RWPE2 (cell line): ENCODE results near the gene SEMA4B.

Experiments
- ATAC-seq: fragments of 200-7000 bp; cut with Tn5 transposase; 3 replicates; pipeline ENCODE4 v1.9.1; 2021; ENCODE audit warnings: low read depth
- DNase-seq: peaks from one replicate; pipeline ENCODE4 v3.0.0-alpha.2; 2020; ENCODE audit warnings: low spot score
- H3K27ac ChIP-seq: fragments of 450-650 bp; 2 replicates; pipeline ENCODE4 v1.5.1; 2017; ENCODE audit warnings: mild to moderate bottlenecking; ENCODE audit not compliant: poor library complexity, severe bottlenecking
- H3K27me3 ChIP-seq: fragments of 250-450 bp; sonication (Bioruptor Pico); 2 replicates; pipeline ENCODE4 v1.5.1; 2021; ENCODE audit warnings: mild to moderate bottlenecking, moderate library complexity; ENCODE audit not compliant: insufficient read depth, poor library complexity, severe bottlenecking
- H3K36me3 ChIP-seq: fragments of 250-450 bp; sonication (Bioruptor Pico); 2 replicates; pipeline ENCODE4 v1.5.1; 2020; ENCODE audit warnings: low read depth, mild to moderate bottlenecking, moderate library complexity
- H3K4me1 ChIP-seq: fragments of 250-450 bp; sonication (Bioruptor Pico); 2 replicates; pipeline ENCODE4 v1.5.1; 2021; ENCODE audit warnings: mild to moderate bottlenecking, moderate library complexity; ENCODE audit not compliant: insufficient read depth, poor library complexity, severe bottlenecking
- H3K4me3 ChIP-seq: fragments of 250-450 bp; sonication (Bioruptor Pico); 2 replicates; pipeline ENCODE4 v1.5.1; 2021; ENCODE audit warnings: mild to moderate bottlenecking, moderate library complexity; ENCODE audit not compliant: severe bottlenecking
- H3K9me3 ChIP-seq: fragments of 250-450 bp; sonication (Bioruptor Pico); 2 replicates; pipeline ENCODE4 v1.5.1; 2021; ENCODE audit warnings: mild to moderate bottlenecking, moderate library complexity; ENCODE audit not compliant: severe bottlenecking
- TF ChIP-seq, protein P1 (sequence below): fragments of 450-650 bp; IDR thresholded peaks from one replicate; pipeline ENCODE4 v1.5.1; 2017; ENCODE audit warnings: mild to moderate bottlenecking, moderate library complexity; ENCODE audit not compliant: poor library complexity, severe bottlenecking

SEMA4B gene

DNA sequence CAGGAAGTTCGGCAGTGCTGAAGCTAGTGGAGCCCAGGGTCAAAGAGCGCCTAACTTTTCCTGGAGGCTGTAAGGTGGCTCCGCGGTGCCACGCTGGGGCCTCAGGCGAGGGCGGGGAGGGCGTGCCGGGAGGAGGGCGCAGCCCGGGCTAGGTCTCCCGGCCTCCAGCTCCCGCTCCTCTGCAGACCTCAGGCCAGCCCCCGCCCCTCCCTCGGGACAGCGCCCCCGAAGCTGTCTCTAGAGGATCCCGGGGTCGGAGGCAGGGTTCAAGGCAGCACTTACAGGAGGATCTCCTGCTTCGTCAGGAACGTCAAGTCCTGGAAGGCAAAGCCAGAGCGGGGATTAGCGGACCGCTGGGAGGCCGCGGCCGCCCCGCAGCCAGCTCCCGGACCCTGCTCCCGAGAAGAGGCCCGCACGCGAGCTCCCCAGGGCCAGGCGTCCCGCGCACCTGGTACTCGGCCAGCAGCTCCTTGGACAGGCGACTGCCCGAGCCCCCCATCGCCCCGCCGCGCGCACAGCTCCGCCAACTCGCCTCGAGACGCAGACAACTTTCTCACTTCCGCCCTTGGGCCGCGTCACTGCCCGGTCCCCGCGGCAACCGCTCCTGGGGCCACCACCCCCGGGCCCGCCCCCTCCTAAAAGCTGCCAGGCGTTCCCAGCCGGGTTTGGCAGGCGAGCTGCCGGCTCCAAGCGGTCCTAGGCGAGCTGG, 32.4 kb downstream of the SEMA4B start, which contains the start of gene CIB1:
Gene CIB1, minus strand, starts transcription at position 555 of the 709 bp plus-strand sequence. Its CDS starts 56 bp downstream, at position 499.
- ATAC-seq (peak; percentile 78), DNase-seq (peak; percentile 99)
- no peaks in the 10 kb centered on the region for H3K4me1 ChIP-seq
- H3K27me3 ChIP-seq: no peaks in the 10 kb centered on the region
- no peaks in the 10 kb centered on the region for H3K9me3 ChIP-seq
- peak within 1 kb of the TSS; percentile 47 for H3K4me3 ChIP-seq
- H3K27ac ChIP-seq: peak within 1 kb of the TSS; percentile 73
- peaks cover 53% of the 10 kb centered on the region for H3K36me3 ChIP-seq
- TF ChIP-seq, protein P1, sequence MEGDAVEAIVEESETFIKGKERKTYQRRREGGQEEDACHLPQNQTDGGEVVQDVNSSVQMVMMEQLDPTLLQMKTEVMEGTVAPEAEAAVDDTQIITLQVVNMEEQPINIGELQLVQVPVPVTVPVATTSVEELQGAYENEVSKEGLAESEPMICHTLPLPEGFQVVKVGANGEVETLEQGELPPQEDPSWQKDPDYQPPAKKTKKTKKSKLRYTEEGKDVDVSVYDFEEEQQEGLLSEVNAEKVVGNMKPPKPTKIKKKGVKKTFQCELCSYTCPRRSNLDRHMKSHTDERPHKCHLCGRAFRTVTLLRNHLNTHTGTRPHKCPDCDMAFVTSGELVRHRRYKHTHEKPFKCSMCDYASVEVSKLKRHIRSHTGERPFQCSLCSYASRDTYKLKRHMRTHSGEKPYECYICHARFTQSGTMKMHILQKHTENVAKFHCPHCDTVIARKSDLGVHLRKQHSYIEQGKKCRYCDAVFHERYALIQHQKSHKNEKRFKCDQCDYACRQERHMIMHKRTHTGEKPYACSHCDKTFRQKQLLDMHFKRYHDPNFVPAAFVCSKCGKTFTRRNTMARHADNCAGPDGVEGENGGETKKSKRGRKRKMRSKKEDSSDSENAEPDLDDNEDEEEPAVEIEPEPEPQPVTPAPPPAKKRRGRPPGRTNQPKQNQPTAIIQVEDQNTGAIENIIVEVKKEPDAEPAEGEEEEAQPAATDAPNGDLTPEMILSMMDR: peak; percentile 75

DNA sequence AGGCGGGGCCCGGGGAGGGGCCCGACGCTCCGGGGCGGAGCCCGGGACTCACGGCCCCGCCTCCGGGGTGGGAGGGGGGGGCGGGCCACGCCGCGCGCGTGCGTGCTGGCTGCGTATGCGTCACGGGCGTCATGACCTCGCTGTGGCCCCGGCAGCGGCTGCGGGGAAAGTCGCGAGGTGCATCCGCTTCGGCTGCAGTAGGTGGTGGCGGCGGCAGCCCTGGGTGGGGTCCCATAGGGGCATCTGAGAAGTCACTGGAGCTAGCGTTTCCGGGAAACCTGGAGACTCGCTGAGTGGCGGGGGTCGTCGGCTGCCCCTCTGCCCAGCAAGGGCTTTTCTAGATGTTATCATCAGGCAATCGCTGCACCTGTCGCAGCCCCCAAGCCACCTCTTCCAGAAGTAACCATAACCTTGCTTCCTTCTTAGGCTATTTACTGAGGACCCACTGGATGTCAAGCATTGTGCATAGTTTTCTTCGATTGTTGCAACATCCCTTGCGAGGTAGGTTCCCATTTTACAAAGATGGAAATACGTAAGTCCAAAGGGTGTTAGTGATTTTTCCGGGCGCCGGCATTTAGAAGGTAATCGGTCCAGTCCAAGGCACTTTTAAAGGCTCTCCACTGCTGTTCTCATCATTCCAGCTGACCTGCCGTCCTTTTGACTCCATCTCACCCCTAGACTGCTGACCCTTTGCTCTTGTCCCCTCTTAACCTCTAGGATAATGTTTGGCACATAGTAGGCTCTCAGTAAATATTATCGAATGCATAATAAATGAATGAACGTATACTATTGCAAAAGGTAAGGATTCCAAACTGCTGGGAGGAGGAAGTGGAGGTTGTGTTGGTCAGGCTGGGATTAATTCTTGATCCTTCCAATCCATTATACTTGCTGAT, 33.2 kb downstream of the SEMA4B start, which contains the start of gene GDPGP1:
Gene GDPGP1, plus strand, starts transcription at position 114 of the 893 bp plus-strand sequence. CDS start 6,700 bp downstream, outside the sequence.
- TF ChIP-seq, protein P1: no peak
- Histone ChIP-seq H3K4me3 (peak within 1 kb of the TSS; percentile 47), H3K27me3 (no peaks in the 10 kb centered on the region), H3K9me3 (no peaks in the 10 kb centered on the region), H3K36me3 (peaks cover 53% of the 10 kb centered on the region), H3K27ac (peak within 1 kb of the TSS; percentile 73), H3K4me1 (no peaks in the 10 kb centered on the region)
- no peak for DNase-seq
- no peak for ATAC-seq

GRCh38 chr15:90239371-90239770, 38.2 kb downstream of the SEMA4B start:
- TF ChIP-seq, protein P1: no peak
- Histone ChIP-seq H3K27me3 (no peaks in the 10 kb centered on the region), H3K4me3 (no peak overlapping the region), H3K27ac (no peak overlapping the region), H3K36me3 (peaks cover 28% of the 10 kb centered on the region), H3K9me3 (no peaks in the 10 kb centered on the region), H3K4me1 (no peaks in the 10 kb centered on the region)
- DNase-seq (no peak), ATAC-seq (peak; percentile 31; the same call in 2 of the 3 replicates)

- TF ChIP-seq, protein P1: no peak
- no peak overlapping the region for H3K27ac ChIP-seq
- no peaks in the 10 kb centered on the region for H3K27me3 ChIP-seq
- H3K9me3 ChIP-seq: no peaks in the 10 kb centered on the region
- ATAC-seq: no peak
- H3K36me3 ChIP-seq: peaks cover 28% of the 10 kb centered on the region
- no peak overlapping the region for H3K4me3 ChIP-seq
- no peak for DNase-seq
- no peaks in the 10 kb centered on the region for H3K4me1 ChIP-seq
These were observed 39.7 kb downstream of the SEMA4B start for GRCh38 chr15:90240856-90241255.
